ENCODE measurements around the gene OR14A2.

DNA sequence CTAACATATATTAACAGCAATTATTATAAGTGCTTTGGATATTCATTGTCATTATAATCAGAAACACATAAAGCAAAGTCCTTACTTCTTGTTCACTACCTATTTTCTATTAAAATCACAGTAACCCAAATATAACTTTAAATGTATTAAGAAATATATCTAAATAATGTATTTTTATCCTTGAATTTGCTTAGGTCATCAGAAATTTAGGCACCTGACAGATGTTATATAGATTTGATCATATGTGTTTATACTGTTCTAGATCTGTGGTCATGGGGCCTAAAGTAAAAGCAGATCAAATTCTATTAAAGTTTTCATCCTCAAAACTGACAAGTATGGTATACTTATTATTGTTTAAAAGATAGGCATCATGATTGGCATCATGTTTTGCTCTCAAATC lies 21.7 kb upstream of the OR14A2 start:
- TF ChIP-seq, protein P1, sequence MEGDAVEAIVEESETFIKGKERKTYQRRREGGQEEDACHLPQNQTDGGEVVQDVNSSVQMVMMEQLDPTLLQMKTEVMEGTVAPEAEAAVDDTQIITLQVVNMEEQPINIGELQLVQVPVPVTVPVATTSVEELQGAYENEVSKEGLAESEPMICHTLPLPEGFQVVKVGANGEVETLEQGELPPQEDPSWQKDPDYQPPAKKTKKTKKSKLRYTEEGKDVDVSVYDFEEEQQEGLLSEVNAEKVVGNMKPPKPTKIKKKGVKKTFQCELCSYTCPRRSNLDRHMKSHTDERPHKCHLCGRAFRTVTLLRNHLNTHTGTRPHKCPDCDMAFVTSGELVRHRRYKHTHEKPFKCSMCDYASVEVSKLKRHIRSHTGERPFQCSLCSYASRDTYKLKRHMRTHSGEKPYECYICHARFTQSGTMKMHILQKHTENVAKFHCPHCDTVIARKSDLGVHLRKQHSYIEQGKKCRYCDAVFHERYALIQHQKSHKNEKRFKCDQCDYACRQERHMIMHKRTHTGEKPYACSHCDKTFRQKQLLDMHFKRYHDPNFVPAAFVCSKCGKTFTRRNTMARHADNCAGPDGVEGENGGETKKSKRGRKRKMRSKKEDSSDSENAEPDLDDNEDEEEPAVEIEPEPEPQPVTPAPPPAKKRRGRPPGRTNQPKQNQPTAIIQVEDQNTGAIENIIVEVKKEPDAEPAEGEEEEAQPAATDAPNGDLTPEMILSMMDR (IDR thresholded peaks at IDR 0.05), result no peak
- TF ChIP-seq POLR2A (IDR thresholded peaks at IDR 0.05), result no peak
